SK-N-SH (cell line): ENCODE data around the gene CEP44. TPM values are rescaled to one million over a fixed set of nuclear protein-coding genes. Genes with fewer than 3 reads are reported as not detected.
"Not testable (repeated sequence)": the region's sequence is repeated elsewhere in the genome, so short reads cannot be mapped to it uniquely, and the experiment has no call there.

Source experiments
- CTCF ChIA-PET: fragments of 300-600, 350-600 bp; formaldehyde crosslinking; extraction: SDS; loops from one replicate; lab custom pipeline; 2021; lab: Yijun Ruan, JAX
- POLR2A ChIA-PET: fragments of 350-600 bp; sonication (Branson Sonifier 250); formaldehyde crosslinking; extraction: SDS; loops from one replicate; lab custom pipeline; 2020; ENCODE audit warnings: antibody characterized with exemption, inconsistent platforms; lab: Yijun Ruan, JAX
- DNase-seq: peaks from one replicate; pipeline ENCODE4 v3.0.0; 2012
- H2AFZ ChIP-seq: fragments of 200-600 bp; sonication (generic); 2 replicates; pipeline ENCODE4 v1.8.1; 2016; ENCODE audit warnings: antibody characterized with exemption, mild to moderate bottlenecking, low read depth
- H3F3A ChIP-seq: fragments of 200-600 bp; sonication (generic); replicated peaks from 2 replicates; pipeline ENCODE3; 2016; ENCODE audit warnings: antibody characterized with exemption, mild to moderate bottlenecking; ENCODE audit not compliant: insufficient read depth
- H3K27ac ChIP-seq, 2 experiments: fragments of 200-500 bp in 1 of 2; fragments of 200-600 bp in 1 of 2; sonication (Bioruptor generic) in 1 of 2; sonication (generic), shearing (Covaris generic) in 1 of 2; 2 replicates each; pipeline versions ENCODE4 v1.5.1 to v1.6.1; 2014 to 2016; ENCODE audit warnings: low read depth in 2 of 2, inconsistent platforms in 1 of 2, low read length in 1 of 2, mild to moderate bottlenecking in 1 of 2, mixed read lengths in 1 of 2
- H3K27me3 ChIP-seq: fragments of 200-600 bp; sonication (generic), shearing (Covaris generic); 2 replicates; pipeline ENCODE4 v1.6.1; 2016; ENCODE audit warnings: mixed run types; ENCODE audit not compliant: insufficient read depth
- H3K36me3 ChIP-seq, 2 experiments: fragments of 200-500 bp in 1 of 2; fragments of 200-600 bp in 1 of 2; sonication (Bioruptor generic) in 1 of 2; sonication (generic) in 1 of 2; replicated peaks in 1 of 2; 2 replicates each; pipeline versions ENCODE3 to v1.5.1; 2014 to 2016; ENCODE audit warnings: low read length in 1 of 2, mild to moderate bottlenecking in 1 of 2; ENCODE audit not compliant: insufficient read depth in 2 of 2, control insufficient read depth in 1 of 2
- H3K4me1 ChIP-seq, 2 experiments: fragments of 200-500 bp in 1 of 2; fragments of 200-600 bp in 1 of 2; sonication (Bioruptor generic) in 1 of 2; sonication (generic), shearing (Covaris generic) in 1 of 2; 2 replicates each; pipeline versions ENCODE4 v1.5.1 to v1.6.1; 2014 to 2016; ENCODE audit warnings: low read depth in 1 of 2, low read length in 1 of 2, mixed run types in 1 of 2; ENCODE audit not compliant: insufficient read depth in 2 of 2, control insufficient read depth in 1 of 2
- H3K4me2 ChIP-seq: fragments of 200-600 bp; sonication (generic), shearing (Covaris generic); 2 replicates; pipeline ENCODE4 v1.6.1; 2017; ENCODE audit warnings: mixed run types
- H3K4me3 ChIP-seq, 2 experiments: fragments of 200-500 bp in 1 of 2; fragments of 200-600 bp in 1 of 2; sonication (Bioruptor generic) in 1 of 2; sonication (generic), shearing (Covaris generic) in 1 of 2; 2 replicates each; pipeline versions ENCODE4 v1.5.1 to v1.8.1; 2014 to 2016; ENCODE audit warnings: low read depth in 2 of 2, inconsistent platforms in 1 of 2, low read length in 1 of 2, mild to moderate bottlenecking in 1 of 2, mixed read lengths in 1 of 2, moderate library complexity in 1 of 2
- H3K79me2 ChIP-seq: fragments of 200-600 bp; sonication (generic); 2 replicates; pipeline ENCODE4 v1.8.1; 2017; ENCODE audit warnings: mild to moderate bottlenecking; ENCODE audit not compliant: insufficient read depth
- H3K9ac ChIP-seq: fragments of 200-600 bp; sonication (generic); 2 replicates; pipeline ENCODE4 v1.6.1; 2017; ENCODE audit warnings: mixed run types
- H3K9me2 ChIP-seq: fragments of 200-600 bp; sonication (generic); 2 replicates; pipeline ENCODE4 v1.6.1; 2017; ENCODE audit warnings: mixed run types
- H3K9me3 ChIP-seq: fragments of 200-600 bp; sonication (generic); 2 replicates; pipeline ENCODE4 v1.6.1; 2017; ENCODE audit warnings: mixed run types, mild to moderate bottlenecking, moderate library complexity
- H4K20me1 ChIP-seq: fragments of 200-600 bp; sonication (generic); 2 replicates; pipeline ENCODE4 v1.6.1; 2017; ENCODE audit warnings: mild to moderate bottlenecking, mixed run types; ENCODE audit not compliant: insufficient read depth
- ELF1 ChIP-seq: IDR thresholded peaks from 2 replicates; pipeline ENCODE4 v1.4.0; 2012
- EP300 ChIP-seq, 2 experiments: IDR thresholded peaks; 2 replicates each; pipeline versions ENCODE4 v1.4.0 to v1.6.1; 2012; ENCODE audit warnings: borderline replicate concordance in 1 of 2, low read depth in 1 of 2, low read length in 1 of 2
- GATA2 ChIP-seq: sonication (generic); formaldehyde crosslinking; IDR thresholded peaks from 2 replicates; pipeline ENCODE4 v1.5.0; 2020; ENCODE audit warnings: mild to moderate bottlenecking, missing genetic modification reagents
- MAX ChIP-seq: IDR thresholded peaks from 2 replicates; pipeline ENCODE4 v1.4.0; 2012; ENCODE audit warnings: low read depth
- NRF1 ChIP-seq: IDR thresholded peaks from 2 replicates; pipeline ENCODE4 v1.6.1; 2012; ENCODE audit warnings: low read depth, mild to moderate bottlenecking, low read length
- RAD21 ChIP-seq: IDR thresholded peaks from 2 replicates; pipeline ENCODE4 v1.6.1; 2012; ENCODE audit warnings: mild to moderate bottlenecking, low read length
- RCOR1 ChIP-seq: fragments of 150-350 bp; IDR thresholded peaks from 2 replicates; pipeline ENCODE4 v1.6.1; 2017; ENCODE audit warnings: antibody characterized with exemption, low read length
- TAF1 ChIP-seq: IDR thresholded peaks from 2 replicates; pipeline ENCODE4 v1.6.1; 2012; ENCODE audit warnings: low read depth, mild to moderate bottlenecking, low read length, moderate library complexity, borderline replicate concordance
- TCF12 ChIP-seq: IDR thresholded peaks from 2 replicates; pipeline ENCODE4 v1.4.0; 2012
- USF1 ChIP-seq: IDR thresholded peaks from 2 replicates; pipeline ENCODE4 v1.4.0; 2012; ENCODE audit warnings: low read depth, borderline replicate concordance
- USF2 ChIP-seq: fragments of 150-350 bp; IDR thresholded peaks from 2 replicates; pipeline ENCODE4 v1.6.1; 2017; ENCODE audit warnings: antibody characterized with exemption, low read length, low read depth, borderline replicate concordance
- WGBS: methylation state at CpG from one replicate; pipeline ENCODE4 v1.1.6; 2017; ENCODE audit warnings: low lambda C conversion rate; 5-methylcytosine and 5-hydroxymethylcytosine counted together
- polyA plus RNA-seq, 3 experiments: library from polyadenylated mRNA; depleted of rRNA; stranded (reverse); fragments of >200 nt; gene quantifications; 2 replicates each; pipeline ENCODE4 v1.2.3, GENCODE V29; 2012
- TF ChIP-seq, protein P1 (sequence below): IDR thresholded peaks from 2 replicates; pipeline ENCODE4 v1.4.0; 2012; ENCODE audit warnings: low read depth, borderline replicate concordance

CEP44 gene
- polyA plus RNA-seq, 1 of the 3 experiments (the other 2 are of a cell fraction), result 3.8 TPM

DNA sequence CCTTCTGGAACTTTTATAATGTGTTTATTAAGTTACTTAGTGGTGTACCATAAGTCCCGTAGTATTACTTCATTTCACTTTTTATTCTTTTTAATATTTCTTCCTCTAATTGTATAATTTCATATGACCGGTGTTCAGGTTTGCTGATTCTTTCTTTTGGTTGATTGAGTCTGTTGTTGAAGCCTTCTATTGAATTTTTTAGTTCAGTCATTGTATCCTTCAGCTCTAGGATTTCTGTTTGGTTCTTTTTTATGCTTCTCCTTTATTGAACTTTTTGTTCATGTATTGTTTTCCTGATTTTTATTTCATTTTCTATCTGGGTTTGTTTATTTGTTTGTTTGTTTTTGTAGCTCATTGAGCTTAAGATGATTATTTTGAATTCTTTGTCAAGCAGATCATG, 8.8 kb downstream of the CEP44 start:
- no peak for DNase-seq
- Histone ChIP-seq H2AFZ (no peak overlapping the region), H3K4me2 (no peak overlapping the region), H3K9me2 (no peaks in the 10 kb centered on the region), H3K4me3 (no peak overlapping the region), H4K20me1 (no peaks in the 10 kb centered on the region), H3K4me1 (no peaks in the 10 kb centered on the region; a peak in 1 of 4 replicates), H3K79me2 (peaks cover 67% of the 10 kb centered on the region), H3K27ac (no peak overlapping the region), H3F3A (no peaks in the 10 kb centered on the region), H3K9me3 (peaks cover 9% of the 10 kb centered on the region), H3K9ac (no peak overlapping the region), H3K27me3 (no peaks in the 10 kb centered on the region), H3K36me3 (peaks cover 20 to 27% of the 10 kb centered on the region in 2 experiments)
- POLR2A ChIA-PET, result no interaction called here
- CTCF ChIA-PET, result interaction anchor here (0.5 kb wide), 1 partner anchor 81 kb away, joined by 3 read pairs; no protein-coding TSS in a partner anchor
- TF ChIP-seq GATA2 (CRISPR knock-in tag), result no peak
- no peak for TF ChIP-seq TAF1
- TF ChIP-seq RCOR1, result no peak
- no peak for TF ChIP-seq TCF12
- TF ChIP-seq RAD21, result no peak
- TF ChIP-seq MAX, result no peak
- TF ChIP-seq USF1, result no peak
- no peak for TF ChIP-seq ELF1
- no peak for TF ChIP-seq USF2
- no peak for TF ChIP-seq EP300 (IDR thresholded peaks at IDR 0.05; ENCODE audit: borderline replicate concordance in 1 of 2, low read depth in 1 of 2, low read length in 1 of 2)
- TF ChIP-seq, protein P1, sequence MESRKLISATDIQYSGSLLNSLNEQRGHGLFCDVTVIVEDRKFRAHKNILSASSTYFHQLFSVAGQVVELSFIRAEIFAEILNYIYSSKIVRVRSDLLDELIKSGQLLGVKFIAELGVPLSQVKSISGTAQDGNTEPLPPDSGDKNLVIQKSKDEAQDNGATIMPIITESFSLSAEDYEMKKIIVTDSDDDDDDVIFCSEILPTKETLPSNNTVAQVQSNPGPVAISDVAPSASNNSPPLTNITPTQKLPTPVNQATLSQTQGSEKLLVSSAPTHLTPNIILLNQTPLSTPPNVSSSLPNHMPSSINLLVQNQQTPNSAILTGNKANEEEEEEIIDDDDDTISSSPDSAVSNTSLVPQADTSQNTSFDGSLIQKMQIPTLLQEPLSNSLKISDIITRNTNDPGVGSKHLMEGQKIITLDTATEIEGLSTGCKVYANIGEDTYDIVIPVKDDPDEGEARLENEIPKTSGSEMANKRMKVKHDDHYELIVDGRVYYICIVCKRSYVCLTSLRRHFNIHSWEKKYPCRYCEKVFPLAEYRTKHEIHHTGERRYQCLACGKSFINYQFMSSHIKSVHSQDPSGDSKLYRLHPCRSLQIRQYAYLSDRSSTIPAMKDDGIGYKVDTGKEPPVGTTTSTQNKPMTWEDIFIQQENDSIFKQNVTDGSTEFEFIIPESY, result no peak
- TF ChIP-seq NRF1, result no peak
- WGBS, result 92% methylated on average over 2 of the region's 2 CpGs

DNA sequence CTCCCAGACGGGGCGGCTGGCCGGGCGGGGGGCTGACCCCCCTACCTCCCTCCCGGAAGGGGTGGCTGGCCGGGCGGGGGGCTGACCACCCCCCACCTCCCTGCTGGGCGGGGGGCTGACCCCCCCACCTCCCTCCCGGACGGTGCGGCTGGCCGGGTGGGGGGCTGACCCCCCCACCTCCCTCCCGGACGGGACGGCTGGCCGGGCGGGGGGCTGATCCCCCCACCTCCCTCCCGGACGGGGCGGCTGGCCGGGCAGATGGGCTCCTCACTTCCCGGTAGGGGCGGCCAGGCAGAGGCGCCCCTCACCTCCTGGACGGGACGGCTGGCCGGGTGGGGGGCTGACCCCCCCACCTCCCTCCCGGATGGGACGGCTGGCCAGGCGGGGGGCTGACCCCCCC, 10.9 kb downstream of the CEP44 start:
- H4K20me1 ChIP-seq, H3K4me3 ChIP-seq, H3K4me2 ChIP-seq, CTCF ChIA-PET, POLR2A ChIA-PET, H3K4me1 ChIP-seq, DNase-seq, H3K27me3 ChIP-seq, H3K9ac ChIP-seq, H3F3A ChIP-seq, H3K9me3 ChIP-seq, H2AFZ ChIP-seq, H3K27ac ChIP-seq, H3K9me2 ChIP-seq: not testable (repeated sequence)
- H3K36me3 ChIP-seq, result peaks cover 27 to 34% of the 10 kb centered on the region in 2 experiments
- WGBS, result 96% methylated on average over 13 of the region's 30 CpGs
- H3K79me2 ChIP-seq, result peaks cover 52% of the 10 kb centered on the region

GRCh38 chr4:174295142-174295541, 11.4 kb downstream of the CEP44 start:
- peaks cover 32 to 34% of the 10 kb centered on the region in 2 experiments for H3K36me3 ChIP-seq
- POLR2A ChIA-PET, H3K27me3 ChIP-seq, H3K4me3 ChIP-seq, H3K4me2 ChIP-seq, H3K4me1 ChIP-seq, H2AFZ ChIP-seq, CTCF ChIA-PET, H3K9me2 ChIP-seq, H3K9ac ChIP-seq, H3F3A ChIP-seq, H3K9me3 ChIP-seq, H4K20me1 ChIP-seq, H3K27ac ChIP-seq, DNase-seq: not testable (repeated sequence)
- WGBS, result 97% methylated on average over 10 of the region's 27 CpGs
- peaks cover 47% of the 10 kb centered on the region for H3K79me2 ChIP-seq
